ENCODE data around the gene FOXL3. TPM values are rescaled to one million over a fixed set of nuclear protein-coding genes. Genes with fewer than 3 reads are reported as not detected.

FOXL3 gene
- polyA plus RNA-seq, 1 of the 3 experiments (the other 2 are of a cell fraction), result not detected

- DNase-seq, result no peak
- POLR2A ChIA-PET, result no interaction called here
Measured at GRCh38 chr7:309586-310228, 19.7 kb downstream of the FOXL3 start.

GRCh38 chr7:311131-311680 lies 21.2 kb downstream of the FOXL3 start:
- peaks cover 14% of the 10 kb centered on the region; the same call in 1 of the 2 replicates for H3K9me3 ChIP-seq
- H3K9ac ChIP-seq, result no peak overlapping the region
- H3F3A ChIP-seq (replicated peaks; ENCODE audit: insufficient read depth), result no peaks in the 10 kb centered on the region
- ChIA-PET CTCF (interaction anchor here (1.2 kb wide), 1 partner anchor 11 kb away, joined by 9 read pairs; no protein-coding TSS in a partner anchor), POLR2A (no interaction called here)
- no peak overlapping the region for H3K4me3 ChIP-seq (ENCODE audit: low read depth in 2 of 2, low read length in 1 of 2)
- no peaks in the 10 kb centered on the region for H3K4me1 ChIP-seq (ENCODE audit: control insufficient read depth in 1 of 2, insufficient read depth in 2 of 2, low read depth in 1 of 2, low read length in 1 of 2)
- no peak overlapping the region for H3K4me2 ChIP-seq
- H4K20me1 ChIP-seq (ENCODE audit: insufficient read depth), result no peaks in the 10 kb centered on the region
- H3K79me2 ChIP-seq (ENCODE audit: insufficient read depth), result no peaks in the 10 kb centered on the region
- peaks cover 0 to 5% of the 10 kb centered on the region in 2 experiments for H3K36me3 ChIP-seq (replicated peaks in 1 of 2; ENCODE audit: control insufficient read depth in 1 of 2, insufficient read depth in 2 of 2, low read length in 1 of 2)
- WGBS (ENCODE audit: low lambda C conversion rate), result 32% methylated on average over 19 of the region's 19 CpGs
- H2AFZ ChIP-seq (ENCODE audit: low read depth), result no peak overlapping the region
- H3K27ac ChIP-seq (ENCODE audit: low read depth in 2 of 2, low read length in 1 of 2), result no peak overlapping the region
- TF ChIP-seq CTCF (IDR thresholded peaks at IDR 0.05), result no peak
- DNase-seq, result peak; percentile 32
- peaks cover 66% of the 10 kb centered on the region for H3K27me3 ChIP-seq (ENCODE audit: insufficient read depth)
- H3K9me2 ChIP-seq, result no peaks in the 10 kb centered on the region

More at GRCh38 chr7:309586-310228, 19.7 kb downstream of the FOXL3 start:
- H3K4me2 ChIP-seq, result no peak overlapping the region
- H3K79me2 ChIP-seq (ENCODE audit: insufficient read depth), result no peaks in the 10 kb centered on the region
- no peak overlapping the region for H2AFZ ChIP-seq (ENCODE audit: low read depth)
- peaks cover 59% of the 10 kb centered on the region for H3K27me3 ChIP-seq (ENCODE audit: insufficient read depth)
- H3K4me1 ChIP-seq (ENCODE audit: control insufficient read depth in 1 of 2, insufficient read depth in 2 of 2, low read depth in 1 of 2, low read length in 1 of 2), result no peaks in the 10 kb centered on the region
- CTCF ChIA-PET, result no interaction called here
- no peak overlapping the region for H3K9ac ChIP-seq
- no peaks in the 10 kb centered on the region for H3K9me2 ChIP-seq
- no peak overlapping the region for H3K4me3 ChIP-seq (ENCODE audit: low read depth in 2 of 2, low read length in 1 of 2)
- no peaks in the 10 kb centered on the region for H4K20me1 ChIP-seq (ENCODE audit: insufficient read depth)
- H3K27ac ChIP-seq (ENCODE audit: low read depth in 2 of 2, low read length in 1 of 2), result no peak overlapping the region
- WGBS (ENCODE audit: low lambda C conversion rate), result 57% methylated on average over 19 of the region's 19 CpGs
- no peaks in the 10 kb centered on the region for H3F3A ChIP-seq (replicated peaks; ENCODE audit: insufficient read depth)
- H3K36me3 ChIP-seq (replicated peaks in 1 of 2; ENCODE audit: control insufficient read depth in 1 of 2, insufficient read depth in 2 of 2, low read length in 1 of 2), result peaks cover 0 to 1% of the 10 kb centered on the region in 2 experiments
- peaks cover 14% of the 10 kb centered on the region; the same call in 1 of the 2 replicates for H3K9me3 ChIP-seq
- TF ChIP-seq TEAD4 (IDR thresholded peaks at IDR 0.05; ENCODE audit: borderline replicate concordance, insufficient read depth) (no peak), GABPA (IDR thresholded peaks at IDR 0.05; ENCODE audit: low read depth) (no peak), RAD21 (IDR thresholded peaks at IDR 0.05; ENCODE audit: low read length) (no peak)

GRCh38 chr7:311796-312195 lies 21.8 kb downstream of the FOXL3 start:
- Histone ChIP-seq H3K27ac (ENCODE audit: low read depth in 2 of 2, low read length in 1 of 2) (no peak overlapping the region), H3K36me3 (replicated peaks in 1 of 2; ENCODE audit: control insufficient read depth in 1 of 2, insufficient read depth in 2 of 2, low read length in 1 of 2) (peaks cover 0 to 5% of the 10 kb centered on the region in 2 experiments), H3K4me3 (ENCODE audit: low read depth in 2 of 2, low read length in 1 of 2) (no peak overlapping the region), H3K4me2 (no peak overlapping the region), H3K27me3 (ENCODE audit: insufficient read depth) (peaks cover 70% of the 10 kb centered on the region), H3F3A (replicated peaks; ENCODE audit: insufficient read depth) (no peaks in the 10 kb centered on the region), H3K79me2 (ENCODE audit: insufficient read depth) (no peaks in the 10 kb centered on the region), H3K9ac (no peak overlapping the region), H3K4me1 (ENCODE audit: control insufficient read depth in 1 of 2, insufficient read depth in 2 of 2, low read depth in 1 of 2, low read length in 1 of 2) (no peaks in the 10 kb centered on the region), H4K20me1 (ENCODE audit: insufficient read depth) (no peaks in the 10 kb centered on the region), H3K9me3 (peaks cover 14% of the 10 kb centered on the region; the same call in 1 of the 2 replicates), H2AFZ (ENCODE audit: low read depth) (no peak overlapping the region), H3K9me2 (no peaks in the 10 kb centered on the region)
- ChIA-PET CTCF (interaction anchor here (1.2 kb wide), 1 partner anchor 10 kb away, joined by 9 read pairs; no protein-coding TSS in a partner anchor), POLR2A (no interaction called here)
- no peak for TF ChIP-seq TAF1 (IDR thresholded peaks at IDR 0.05; ENCODE audit: borderline replicate concordance, low read depth, low read length)
- no peak for TF ChIP-seq PBX3 (IDR thresholded peaks at IDR 0.05)
- TF ChIP-seq ELF1 (IDR thresholded peaks at IDR 0.05), result no peak
- TF ChIP-seq TCF12 (IDR thresholded peaks at IDR 0.05), result no peak
- TF ChIP-seq CTCF (IDR thresholded peaks at IDR 0.05), result no peak
- WGBS (ENCODE audit: low lambda C conversion rate), result 28% methylated on average over 5 of the region's 5 CpGs
- no peak for DNase-seq
